Measurements from ENCODE around the gene RNF43. TPM values are rescaled to one million over a fixed set of nuclear protein-coding genes. Genes with fewer than 3 reads are reported as not detected.
A peak's percentile ranks its signal among the peaks of the same experiment; 100 is the strongest.

The RNF43 gene
- total and polyA plus RNA-seq, 2 of the 13 experiments (the other 11 are each of a cell fraction or from before 2014, with no cell fraction given), result 31.0 to 53.4 TPM

DNA sequence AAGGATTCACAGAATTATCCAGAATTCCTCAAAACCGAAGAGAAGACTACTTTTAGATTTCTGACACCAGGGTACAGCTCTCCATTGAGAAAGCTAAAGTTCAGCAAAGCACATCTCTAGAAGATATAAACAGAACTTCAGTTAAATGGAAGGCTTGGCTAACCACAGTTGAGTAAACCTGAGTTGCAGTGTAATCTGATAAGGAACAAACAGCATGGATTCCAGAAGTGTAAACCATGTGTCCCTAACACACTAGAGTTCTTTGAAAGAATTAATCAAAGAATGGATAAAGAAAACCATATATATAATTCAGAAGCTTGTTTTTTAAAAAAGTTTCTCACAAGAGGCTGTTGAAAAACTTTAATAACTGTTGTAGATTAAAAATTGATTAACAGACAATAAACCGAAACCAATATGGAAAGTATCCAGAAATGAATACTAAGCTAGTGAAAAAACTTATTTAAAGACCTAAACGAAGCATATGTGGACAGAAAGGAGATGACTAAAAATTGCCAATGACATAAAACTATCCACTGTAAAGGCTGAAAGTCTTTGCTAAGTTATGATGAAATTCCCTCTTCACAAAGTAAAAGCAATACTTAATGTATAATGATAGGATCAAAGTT is 4.3 kb downstream of the RNF43 start (continued):
- TF ChIP-seq PHB2 (IDR thresholded peaks at IDR 0.05; ENCODE audit: partially characterized antibody), result no peak
- TF ChIP-seq, protein P1, sequence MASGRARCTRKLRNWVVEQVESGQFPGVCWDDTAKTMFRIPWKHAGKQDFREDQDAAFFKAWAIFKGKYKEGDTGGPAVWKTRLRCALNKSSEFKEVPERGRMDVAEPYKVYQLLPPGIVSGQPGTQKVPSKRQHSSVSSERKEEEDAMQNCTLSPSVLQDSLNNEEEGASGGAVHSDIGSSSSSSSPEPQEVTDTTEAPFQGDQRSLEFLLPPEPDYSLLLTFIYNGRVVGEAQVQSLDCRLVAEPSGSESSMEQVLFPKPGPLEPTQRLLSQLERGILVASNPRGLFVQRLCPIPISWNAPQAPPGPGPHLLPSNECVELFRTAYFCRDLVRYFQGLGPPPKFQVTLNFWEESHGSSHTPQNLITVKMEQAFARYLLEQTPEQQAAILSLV (CRISPR knock-in tag; IDR thresholded peaks at IDR 0.05; ENCODE audit: borderline replicate concordance), result no peak
- TF ChIP-seq ARNT (IDR thresholded peaks at IDR 0.05), result no peak
- TF ChIP-seq TCF7 (IDR thresholded peaks at IDR 0.05; ENCODE audit: low read depth), result peak; percentile 70
- peak; percentile 20 for TF ChIP-seq TEAD3 (CRISPR knock-in tag; optimal IDR thresholded peaks at IDR 0.05; ENCODE audit: borderline replicate concordance)
- no peak for TF ChIP-seq SOX6 (IDR thresholded peaks at IDR 0.05)
- peak; percentile 68; the same call in 1 of the 2 replicates for TF ChIP-seq SOX6 (CRISPR knock-in tag; IDR thresholded peaks at IDR 0.05)
- TF ChIP-seq, protein P2, sequence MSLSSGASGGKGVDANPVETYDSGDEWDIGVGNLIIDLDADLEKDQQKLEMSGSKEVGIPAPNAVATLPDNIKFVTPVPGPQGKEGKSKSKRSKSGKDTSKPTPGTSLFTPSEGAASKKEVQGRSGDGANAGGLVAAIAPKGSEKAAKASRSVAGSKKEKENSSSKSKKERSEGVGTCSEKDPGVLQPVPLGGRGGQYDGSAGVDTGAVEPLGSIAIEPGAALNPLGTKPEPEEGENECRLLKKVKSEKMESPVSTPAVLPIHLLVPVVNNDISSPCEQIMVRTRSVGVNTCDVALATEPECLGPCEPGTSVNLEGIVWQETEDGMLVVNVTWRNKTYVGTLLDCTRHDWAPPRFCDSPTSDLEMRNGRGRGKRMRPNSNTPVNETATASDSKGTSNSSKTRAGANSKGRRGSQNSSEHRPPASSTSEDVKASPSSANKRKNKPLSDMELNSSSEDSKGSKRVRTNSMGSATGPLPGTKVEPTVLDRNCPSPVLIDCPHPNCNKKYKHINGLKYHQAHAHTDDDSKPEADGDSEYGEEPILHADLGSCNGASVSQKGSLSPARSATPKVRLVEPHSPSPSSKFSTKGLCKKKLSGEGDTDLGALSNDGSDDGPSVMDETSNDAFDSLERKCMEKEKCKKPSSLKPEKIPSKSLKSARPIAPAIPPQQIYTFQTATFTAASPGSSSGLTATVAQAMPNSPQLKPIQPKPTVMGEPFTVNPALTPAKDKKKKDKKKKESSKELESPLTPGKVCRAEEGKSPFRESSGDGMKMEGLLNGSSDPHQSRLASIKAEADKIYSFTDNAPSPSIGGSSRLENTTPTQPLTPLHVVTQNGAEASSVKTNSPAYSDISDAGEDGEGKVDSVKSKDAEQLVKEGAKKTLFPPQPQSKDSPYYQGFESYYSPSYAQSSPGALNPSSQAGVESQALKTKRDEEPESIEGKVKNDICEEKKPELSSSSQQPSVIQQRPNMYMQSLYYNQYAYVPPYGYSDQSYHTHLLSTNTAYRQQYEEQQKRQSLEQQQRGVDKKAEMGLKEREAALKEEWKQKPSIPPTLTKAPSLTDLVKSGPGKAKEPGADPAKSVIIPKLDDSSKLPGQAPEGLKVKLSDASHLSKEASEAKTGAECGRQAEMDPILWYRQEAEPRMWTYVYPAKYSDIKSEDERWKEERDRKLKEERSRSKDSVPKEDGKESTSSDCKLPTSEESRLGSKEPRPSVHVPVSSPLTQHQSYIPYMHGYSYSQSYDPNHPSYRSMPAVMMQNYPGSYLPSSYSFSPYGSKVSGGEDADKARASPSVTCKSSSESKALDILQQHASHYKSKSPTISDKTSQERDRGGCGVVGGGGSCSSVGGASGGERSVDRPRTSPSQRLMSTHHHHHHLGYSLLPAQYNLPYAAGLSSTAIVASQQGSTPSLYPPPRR (CRISPR knock-in tag; IDR thresholded peaks at IDR 0.05; ENCODE audit: borderline replicate concordance), result peak; percentile 63; the same call in 1 of the 2 replicates
- no peak for TF ChIP-seq SYNCRIP (IDR thresholded peaks at IDR 0.05; ENCODE audit: insufficient read depth, low read depth, low read length)
- TF ChIP-seq, protein P3, sequence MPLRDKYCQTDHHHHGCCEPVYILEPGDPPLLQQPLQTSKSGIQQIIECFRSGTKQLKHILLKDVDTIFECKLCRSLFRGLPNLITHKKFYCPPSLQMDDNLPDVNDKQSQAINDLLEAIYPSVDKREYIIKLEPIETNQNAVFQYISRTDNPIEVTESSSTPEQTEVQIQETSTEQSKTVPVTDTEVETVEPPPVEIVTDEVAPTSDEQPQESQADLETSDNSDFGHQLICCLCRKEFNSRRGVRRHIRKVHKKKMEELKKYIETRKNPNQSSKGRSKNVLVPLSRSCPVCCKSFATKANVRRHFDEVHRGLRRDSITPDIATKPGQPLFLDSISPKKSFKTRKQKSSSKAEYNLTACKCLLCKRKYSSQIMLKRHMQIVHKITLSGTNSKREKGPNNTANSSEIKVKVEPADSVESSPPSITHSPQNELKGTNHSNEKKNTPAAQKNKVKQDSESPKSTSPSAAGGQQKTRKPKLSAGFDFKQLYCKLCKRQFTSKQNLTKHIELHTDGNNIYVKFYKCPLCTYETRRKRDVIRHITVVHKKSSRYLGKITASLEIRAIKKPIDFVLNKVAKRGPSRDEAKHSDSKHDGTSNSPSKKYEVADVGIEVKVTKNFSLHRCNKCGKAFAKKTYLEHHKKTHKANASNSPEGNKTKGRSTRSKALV (CRISPR knock-in tag; IDR thresholded peaks at IDR 0.05), result no peak
- 0 out of 2 replicates have a peak, but pooled peaks have one; percentile 20 for TF ChIP-seq ATF1 (CRISPR knock-in tag; IDR thresholded peaks at IDR 0.05)
- TF ChIP-seq MLLT10 (CRISPR knock-in tag; IDR thresholded peaks at IDR 0.05), result 0 out of 2 replicates have a peak, but pooled peaks have one; percentile 71
- TF ChIP-seq JUNB (CRISPR knock-in tag; IDR thresholded peaks at IDR 0.05; ENCODE audit: borderline replicate concordance), result no peak
- no peak for TF ChIP-seq ZMYM3 (CRISPR knock-in tag; IDR thresholded peaks at IDR 0.05)
- TF ChIP-seq ZNF367 (CRISPR knock-in tag; IDR thresholded peaks at IDR 0.05; ENCODE audit: borderline replicate concordance), result no peak
- TF ChIP-seq SCMH1 (CRISPR knock-in tag; IDR thresholded peaks at IDR 0.05; ENCODE audit: borderline replicate concordance), result no peak
- peak; percentile 52; the same call in 1 of the 2 replicates for TF ChIP-seq ZNF792 (CRISPR knock-in tag; IDR thresholded peaks at IDR 0.05)
- no peak for TF ChIP-seq MTA3 (CRISPR knock-in tag; IDR thresholded peaks at IDR 0.05)
- TF ChIP-seq RNF2 (conservative IDR thresholded peaks at IDR 0.05; ENCODE audit: low read depth), result no peak
- no peak for TF ChIP-seq TCF12 (IDR thresholded peaks at IDR 0.05)
- TF ChIP-seq TCF12 (CRISPR knock-in tag; IDR thresholded peaks at IDR 0.05), result no peak
- TF ChIP-seq, protein P4, sequence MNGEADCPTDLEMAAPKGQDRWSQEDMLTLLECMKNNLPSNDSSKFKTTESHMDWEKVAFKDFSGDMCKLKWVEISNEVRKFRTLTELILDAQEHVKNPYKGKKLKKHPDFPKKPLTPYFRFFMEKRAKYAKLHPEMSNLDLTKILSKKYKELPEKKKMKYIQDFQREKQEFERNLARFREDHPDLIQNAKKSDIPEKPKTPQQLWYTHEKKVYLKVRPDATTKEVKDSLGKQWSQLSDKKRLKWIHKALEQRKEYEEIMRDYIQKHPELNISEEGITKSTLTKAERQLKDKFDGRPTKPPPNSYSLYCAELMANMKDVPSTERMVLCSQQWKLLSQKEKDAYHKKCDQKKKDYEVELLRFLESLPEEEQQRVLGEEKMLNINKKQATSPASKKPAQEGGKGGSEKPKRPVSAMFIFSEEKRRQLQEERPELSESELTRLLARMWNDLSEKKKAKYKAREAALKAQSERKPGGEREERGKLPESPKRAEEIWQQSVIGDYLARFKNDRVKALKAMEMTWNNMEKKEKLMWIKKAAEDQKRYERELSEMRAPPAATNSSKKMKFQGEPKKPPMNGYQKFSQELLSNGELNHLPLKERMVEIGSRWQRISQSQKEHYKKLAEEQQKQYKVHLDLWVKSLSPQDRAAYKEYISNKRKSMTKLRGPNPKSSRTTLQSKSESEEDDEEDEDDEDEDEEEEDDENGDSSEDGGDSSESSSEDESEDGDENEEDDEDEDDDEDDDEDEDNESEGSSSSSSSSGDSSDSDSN (CRISPR knock-in tag; IDR thresholded peaks at IDR 0.05), result no peak
